ENCODE measurements around the gene HSPA12B. TPM values are rescaled to one million over a fixed set of nuclear protein-coding genes. Genes with fewer than 3 reads are reported as not detected.
A peak's percentile ranks its signal among the peaks of the same experiment; 100 is the strongest.

HSPA12B gene
- total RNA-seq, 3 donors from 2014 or later (not counting 1 experiment from before 2014, with no cell fraction given): not detected

DNA sequence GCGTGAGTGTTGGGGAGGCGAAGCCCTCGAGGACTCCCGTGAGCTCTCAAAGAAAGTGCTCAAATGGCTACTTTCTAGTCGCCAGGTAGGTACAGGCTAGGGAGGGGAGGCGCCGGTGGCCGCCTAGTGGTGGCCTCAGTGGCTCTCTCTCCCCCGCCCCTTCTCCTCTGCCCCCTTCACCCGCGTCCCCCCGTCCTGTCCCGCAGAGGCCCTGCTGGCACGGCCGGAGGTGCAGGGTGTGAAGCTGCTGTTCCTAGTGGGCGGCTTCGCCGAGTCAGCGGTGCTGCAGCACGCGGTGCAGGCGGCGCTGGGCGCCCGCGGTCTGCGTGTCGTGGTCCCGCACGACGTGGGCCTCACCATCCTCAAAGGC lies 18.8 kb downstream of the HSPA12B start:
- TF ChIP-seq, protein P1, sequence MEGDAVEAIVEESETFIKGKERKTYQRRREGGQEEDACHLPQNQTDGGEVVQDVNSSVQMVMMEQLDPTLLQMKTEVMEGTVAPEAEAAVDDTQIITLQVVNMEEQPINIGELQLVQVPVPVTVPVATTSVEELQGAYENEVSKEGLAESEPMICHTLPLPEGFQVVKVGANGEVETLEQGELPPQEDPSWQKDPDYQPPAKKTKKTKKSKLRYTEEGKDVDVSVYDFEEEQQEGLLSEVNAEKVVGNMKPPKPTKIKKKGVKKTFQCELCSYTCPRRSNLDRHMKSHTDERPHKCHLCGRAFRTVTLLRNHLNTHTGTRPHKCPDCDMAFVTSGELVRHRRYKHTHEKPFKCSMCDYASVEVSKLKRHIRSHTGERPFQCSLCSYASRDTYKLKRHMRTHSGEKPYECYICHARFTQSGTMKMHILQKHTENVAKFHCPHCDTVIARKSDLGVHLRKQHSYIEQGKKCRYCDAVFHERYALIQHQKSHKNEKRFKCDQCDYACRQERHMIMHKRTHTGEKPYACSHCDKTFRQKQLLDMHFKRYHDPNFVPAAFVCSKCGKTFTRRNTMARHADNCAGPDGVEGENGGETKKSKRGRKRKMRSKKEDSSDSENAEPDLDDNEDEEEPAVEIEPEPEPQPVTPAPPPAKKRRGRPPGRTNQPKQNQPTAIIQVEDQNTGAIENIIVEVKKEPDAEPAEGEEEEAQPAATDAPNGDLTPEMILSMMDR (IDR thresholded peaks at IDR 0.05): no peak
- Mint-ChIP-seq H3K4me1 (peaks cover 0 to 4% of the 10 kb centered on the region in 2 donors), H3K36me3 (no peaks in the 10 kb centered on the region), H3K9me3 (no peaks in the 10 kb centered on the region), H3K27ac (no peak overlapping the region), H3K4me3 (no peak overlapping the region), H3K27me3 (ENCODE audit: low read depth in 2 of 2) (no peaks in the 10 kb centered on the region)
- H3K4me3 ChIP-seq (ENCODE audit: low read length): no peak overlapping the region
- intact Hi-C loops (cut with micrococcal nuclease): no loop called here
- no peaks in the 10 kb centered on the region for H3K4me1 ChIP-seq (ENCODE audit: control insufficient read depth, insufficient read depth, low read length)
- no peaks in the 10 kb centered on the region for H3K9me3 ChIP-seq (ENCODE audit: control insufficient read depth, insufficient read depth, low read length)
- ATAC-seq (no peak), DNase-seq (no peak)
- H3K27me3 ChIP-seq (ENCODE audit: control insufficient read depth, insufficient read depth, low read length): no peaks in the 10 kb centered on the region
- no peak overlapping the region for H3K27ac ChIP-seq (ENCODE audit: low read length)
- no peaks in the 10 kb centered on the region for H3K36me3 ChIP-seq (ENCODE audit: control insufficient read depth, insufficient read depth, low read length)
- WGBS (ENCODE audit: insufficient coverage): 89% methylated on average over 31 of the region's 31 CpGs

DNA sequence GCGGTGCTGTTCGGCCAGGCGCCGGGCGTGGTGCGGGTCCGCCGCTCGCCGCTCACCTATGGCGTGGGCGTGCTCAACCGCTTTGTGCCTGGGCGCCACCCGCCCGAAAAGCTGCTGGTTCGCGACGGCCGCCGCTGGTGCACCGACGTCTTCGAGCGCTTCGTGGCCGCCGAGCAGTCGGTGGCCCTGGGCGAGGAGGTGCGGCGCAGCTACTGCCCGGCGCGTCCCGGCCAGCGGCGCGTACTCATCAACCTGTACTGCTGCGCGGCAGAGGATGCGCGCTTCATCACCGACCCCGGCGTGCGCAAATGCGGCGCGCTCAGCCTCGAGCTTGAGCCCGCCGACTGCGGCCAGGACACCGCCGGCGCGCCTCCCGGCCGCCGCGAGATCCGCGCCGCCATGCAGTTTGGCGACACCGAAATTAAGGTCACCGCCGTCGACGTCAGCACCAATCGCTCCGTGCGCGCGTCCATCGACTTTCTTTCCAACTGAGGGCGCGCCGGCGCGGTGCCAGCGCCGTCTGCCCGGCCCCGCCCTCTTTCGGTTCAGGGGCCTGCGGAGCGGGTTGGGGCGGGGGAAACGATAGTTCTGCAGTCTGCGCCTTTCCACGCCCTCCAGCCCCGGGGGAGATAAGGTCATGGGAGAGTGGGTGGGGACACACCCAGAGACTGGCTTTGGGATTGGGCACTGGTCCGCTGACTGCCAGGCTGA lies 19.3 kb downstream of the HSPA12B start:
- Mint-ChIP-seq H3K9me3 (no peaks in the 10 kb centered on the region), H3K36me3 (no peaks in the 10 kb centered on the region), H3K4me1 (peaks cover 0 to 4% of the 10 kb centered on the region in 2 donors), H3K27me3 (ENCODE audit: low read depth in 2 of 2) (no peaks in the 10 kb centered on the region), H3K4me3 (peak overlapping the region; percentile 29), H3K27ac (no peak overlapping the region)
- Histone ChIP-seq H3K36me3 (ENCODE audit: control insufficient read depth, insufficient read depth, low read length) (no peaks in the 10 kb centered on the region), H3K4me1 (ENCODE audit: control insufficient read depth, insufficient read depth, low read length) (no peaks in the 10 kb centered on the region), H3K27ac (ENCODE audit: low read length) (no peak overlapping the region), H3K4me3 (ENCODE audit: low read length) (no peak overlapping the region), H3K9me3 (ENCODE audit: control insufficient read depth, insufficient read depth, low read length) (no peaks in the 10 kb centered on the region), H3K27me3 (ENCODE audit: control insufficient read depth, insufficient read depth, low read length) (no peaks in the 10 kb centered on the region)
- peak in 1 of 2 donors; percentile 60 for DNase-seq
- ATAC-seq: peak in 2 of 3 donors; percentile 30 to 44
- 63% methylated on average over 95 of the region's 95 CpGs for WGBS (ENCODE audit: insufficient coverage)
- TF ChIP-seq, protein P1 (IDR thresholded peaks at IDR 0.05): no peak
- intact Hi-C loops (cut with micrococcal nuclease): no loop called here

DNA sequence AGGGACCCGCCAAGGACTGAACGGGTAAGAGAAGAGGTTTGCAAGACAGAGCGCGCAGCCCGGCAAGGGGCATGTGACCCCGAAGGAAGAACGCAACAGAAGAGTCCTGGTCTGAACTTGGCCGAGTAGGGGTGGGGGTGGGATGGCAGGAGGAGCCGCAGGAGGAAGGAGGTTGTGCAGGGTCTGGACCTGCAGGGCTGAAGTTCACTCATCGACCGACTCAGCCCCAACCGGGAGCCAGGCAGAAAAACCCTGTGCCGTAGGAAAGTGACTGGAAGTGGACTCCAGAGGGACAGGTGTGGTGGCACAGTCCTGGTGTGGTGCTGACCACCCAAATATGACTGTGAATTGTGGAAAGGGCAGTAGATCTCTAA lies 19.9 kb downstream of the HSPA12B start:
- Mint-ChIP-seq H3K27me3 (ENCODE audit: low read depth in 2 of 2) (no peaks in the 10 kb centered on the region), H3K4me3 (peak overlapping the region; percentile 35), H3K4me1 (peaks cover 0 to 4% of the 10 kb centered on the region in 2 donors), H3K27ac (no peak overlapping the region), H3K36me3 (no peaks in the 10 kb centered on the region), H3K9me3 (no peaks in the 10 kb centered on the region)
- H3K9me3 ChIP-seq (ENCODE audit: control insufficient read depth, insufficient read depth, low read length): no peaks in the 10 kb centered on the region
- 71% methylated on average over 13 of the region's 13 CpGs for WGBS (ENCODE audit: insufficient coverage)
- TF ChIP-seq, protein P1 (IDR thresholded peaks at IDR 0.05): no peak
- ATAC-seq: no peak
- H3K4me1 ChIP-seq (ENCODE audit: control insufficient read depth, insufficient read depth, low read length): no peaks in the 10 kb centered on the region
- no peak overlapping the region for H3K27ac ChIP-seq (ENCODE audit: low read length)
- H3K4me3 ChIP-seq (ENCODE audit: low read length): no peak overlapping the region
- intact Hi-C loops (cut with micrococcal nuclease): no loop called here
- H3K27me3 ChIP-seq (ENCODE audit: control insufficient read depth, insufficient read depth, low read length): no peaks in the 10 kb centered on the region
- DNase-seq: no peak
- no peaks in the 10 kb centered on the region for H3K36me3 ChIP-seq (ENCODE audit: control insufficient read depth, insufficient read depth, low read length)

DNA sequence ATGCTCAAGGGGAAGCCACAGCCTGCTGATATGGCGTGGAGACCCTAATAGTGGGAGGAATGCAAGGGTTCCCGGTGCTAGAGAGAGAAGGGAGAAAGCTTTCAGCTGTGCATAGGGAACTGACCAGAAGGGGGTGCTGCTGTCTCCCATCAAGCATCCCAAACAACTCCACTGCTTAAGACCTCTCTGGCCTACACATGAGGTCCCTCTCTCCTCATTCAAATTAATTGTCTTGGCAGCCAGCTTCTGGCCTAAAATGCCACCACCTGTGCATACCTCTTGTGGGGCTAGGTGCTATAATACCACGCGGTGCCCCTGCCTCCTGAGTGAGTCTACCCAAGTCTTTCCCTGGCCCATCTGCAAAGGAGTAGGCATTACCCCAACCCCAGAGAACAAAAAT lies 20.6 kb downstream of the HSPA12B start:
- H3K4me3 Mint-ChIP-seq: peak overlapping the region; percentile 35
- no peaks in the 10 kb centered on the region for H3K27me3 Mint-ChIP-seq (ENCODE audit: low read depth in 2 of 2)
- intact Hi-C loops (cut with micrococcal nuclease): loop anchor here (1.0 kb wide), 2 partner anchors 102 to 332 kb away; no protein-coding TSS in a partner anchor
- H3K9me3 ChIP-seq (ENCODE audit: control insufficient read depth, insufficient read depth, low read length): no peaks in the 10 kb centered on the region
- no peaks in the 10 kb centered on the region for H3K36me3 ChIP-seq (ENCODE audit: control insufficient read depth, insufficient read depth, low read length)
- WGBS (ENCODE audit: insufficient coverage): 71% methylated on average over 3 of the region's 4 CpGs
- H3K4me3 ChIP-seq (ENCODE audit: low read length): no peak overlapping the region
- no peak overlapping the region for H3K27ac ChIP-seq (ENCODE audit: low read length)
- ATAC-seq: peak; percentile 78 to 97 (median 84)
- no peaks in the 10 kb centered on the region for H3K9me3 Mint-ChIP-seq
- DNase-seq: peak; percentile 53 to 84
- H3K36me3 Mint-ChIP-seq: no peaks in the 10 kb centered on the region
- TF ChIP-seq, protein P1 (IDR thresholded peaks at IDR 0.05): peak; percentile 71
- no peaks in the 10 kb centered on the region for H3K4me1 ChIP-seq (ENCODE audit: control insufficient read depth, insufficient read depth, low read length)
- H3K27me3 ChIP-seq (ENCODE audit: control insufficient read depth, insufficient read depth, low read length): no peaks in the 10 kb centered on the region
- no peak overlapping the region for H3K27ac Mint-ChIP-seq
- peaks cover 0 to 4% of the 10 kb centered on the region in 2 donors for H3K4me1 Mint-ChIP-seq
